Neutrophil (primary cell): Measurements from ENCODE around the gene FOXI3.

Experiments
- H3K27ac ChIP-seq: fragments of 200-600 bp; sonication (generic); 2 replicates; pipeline ENCODE4 v1.5.1; 2016; ENCODE audit warnings: mild to moderate bottlenecking, moderate library complexity
- H3K27me3 ChIP-seq: fragments of 200-600 bp; sonication (generic); 2 replicates; pipeline ENCODE4 v1.6.0; 2016; ENCODE audit warnings: mild to moderate bottlenecking
- H3K36me3 ChIP-seq: fragments of 200-600 bp; sonication (generic); 2 replicates; pipeline ENCODE4 v1.5.1; 2017
- H3K4me1 ChIP-seq, 2 experiments: fragments of 200-600 bp in 1 of 2; sonication (generic) in 1 of 2; 1 replicate in 1 of 2; 2 replicates in 1 of 2; pipeline versions ENCODE4 v1.5.1 to v1.6.1; 2013 to 2016; ENCODE audit warnings: low read depth in 1 of 2, low read length in 1 of 2, mild to moderate bottlenecking in 1 of 2, moderate library complexity in 1 of 2; ENCODE audit not compliant: control insufficient read depth in 1 of 2, insufficient read depth in 1 of 2
- H3K4me3 ChIP-seq, 2 experiments: fragments of 200-600 bp in 1 of 2; sonication (generic) in 1 of 2; 1 replicate in 1 of 2; 2 replicates in 1 of 2; pipeline ENCODE4 v1.5.1; 2013 to 2016; ENCODE audit warnings: low read depth in 1 of 2, low read length in 1 of 2, mild to moderate bottlenecking in 1 of 2, moderate library complexity in 1 of 2
- H3K9me3 ChIP-seq: fragments of 200-600 bp; sonication (generic); 2 replicates; pipeline ENCODE4 v1.5.1; 2016
- TF ChIP-seq, protein P1 (sequence below): fragments of 200-600 bp; sonication (generic); IDR thresholded peaks from 2 replicates; pipeline ENCODE4 v1.5.1; 2016; ENCODE audit warnings: antibody characterized with exemption

The FOXI3 gene

DNA sequence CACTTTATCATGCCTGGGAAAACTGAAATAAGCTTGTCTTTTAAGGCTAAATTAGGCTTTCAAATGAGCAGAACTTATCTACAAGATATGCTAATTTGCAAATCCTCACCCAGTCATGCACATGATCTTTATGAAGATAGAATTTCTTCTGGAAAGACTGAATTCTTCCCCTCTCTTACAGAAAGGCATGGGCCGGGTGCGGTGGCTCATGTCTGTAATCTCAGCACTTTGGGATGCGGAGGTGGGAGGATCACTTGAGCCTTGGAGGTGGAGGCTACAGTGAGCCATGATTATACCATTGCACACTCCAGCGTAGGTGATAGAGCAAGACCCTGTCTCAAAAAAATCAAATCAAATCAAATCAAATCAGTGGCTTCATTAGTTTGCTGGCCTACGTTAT lies 11.7 kb upstream of the FOXI3 start:
- no peaks in the 10 kb centered on the region for H3K9me3 ChIP-seq
- no peak overlapping the region for H3K4me3 ChIP-seq
- H3K27ac ChIP-seq: no peak overlapping the region
- H3K36me3 ChIP-seq: no peaks in the 10 kb centered on the region
- no peaks in the 10 kb centered on the region for H3K4me1 ChIP-seq
- peaks cover 46% of the 10 kb centered on the region for H3K27me3 ChIP-seq
- TF ChIP-seq, protein P1, sequence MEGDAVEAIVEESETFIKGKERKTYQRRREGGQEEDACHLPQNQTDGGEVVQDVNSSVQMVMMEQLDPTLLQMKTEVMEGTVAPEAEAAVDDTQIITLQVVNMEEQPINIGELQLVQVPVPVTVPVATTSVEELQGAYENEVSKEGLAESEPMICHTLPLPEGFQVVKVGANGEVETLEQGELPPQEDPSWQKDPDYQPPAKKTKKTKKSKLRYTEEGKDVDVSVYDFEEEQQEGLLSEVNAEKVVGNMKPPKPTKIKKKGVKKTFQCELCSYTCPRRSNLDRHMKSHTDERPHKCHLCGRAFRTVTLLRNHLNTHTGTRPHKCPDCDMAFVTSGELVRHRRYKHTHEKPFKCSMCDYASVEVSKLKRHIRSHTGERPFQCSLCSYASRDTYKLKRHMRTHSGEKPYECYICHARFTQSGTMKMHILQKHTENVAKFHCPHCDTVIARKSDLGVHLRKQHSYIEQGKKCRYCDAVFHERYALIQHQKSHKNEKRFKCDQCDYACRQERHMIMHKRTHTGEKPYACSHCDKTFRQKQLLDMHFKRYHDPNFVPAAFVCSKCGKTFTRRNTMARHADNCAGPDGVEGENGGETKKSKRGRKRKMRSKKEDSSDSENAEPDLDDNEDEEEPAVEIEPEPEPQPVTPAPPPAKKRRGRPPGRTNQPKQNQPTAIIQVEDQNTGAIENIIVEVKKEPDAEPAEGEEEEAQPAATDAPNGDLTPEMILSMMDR: no peak

DNA sequence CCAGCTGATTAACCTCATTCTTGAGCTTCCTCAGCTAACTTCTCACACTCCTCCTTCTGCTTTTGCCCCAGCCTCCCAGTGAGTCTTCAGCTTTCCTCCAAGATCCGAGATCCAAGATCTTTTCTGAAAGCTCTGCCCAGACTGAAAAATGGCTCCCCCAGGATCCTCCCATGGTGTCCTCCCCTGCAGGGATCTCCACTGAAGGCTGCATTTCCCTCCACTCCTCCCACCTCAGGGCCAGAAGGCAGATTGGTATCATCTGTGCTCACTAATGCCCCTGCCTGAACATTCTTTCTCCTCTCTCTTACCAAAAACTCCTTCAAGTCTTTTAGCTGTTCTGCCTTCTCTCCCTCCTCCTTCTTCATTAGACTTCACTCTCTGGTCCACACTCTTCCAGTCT lies 6.1 kb upstream of the FOXI3 start:
- no peak overlapping the region for H3K4me3 ChIP-seq
- TF ChIP-seq, protein P1: no peak
- peaks cover 89% of the 10 kb centered on the region for H3K27me3 ChIP-seq
- no peaks in the 10 kb centered on the region for H3K4me1 ChIP-seq
- H3K36me3 ChIP-seq: no peaks in the 10 kb centered on the region
- no peaks in the 10 kb centered on the region for H3K9me3 ChIP-seq
- H3K27ac ChIP-seq: no peak overlapping the region

DNA sequence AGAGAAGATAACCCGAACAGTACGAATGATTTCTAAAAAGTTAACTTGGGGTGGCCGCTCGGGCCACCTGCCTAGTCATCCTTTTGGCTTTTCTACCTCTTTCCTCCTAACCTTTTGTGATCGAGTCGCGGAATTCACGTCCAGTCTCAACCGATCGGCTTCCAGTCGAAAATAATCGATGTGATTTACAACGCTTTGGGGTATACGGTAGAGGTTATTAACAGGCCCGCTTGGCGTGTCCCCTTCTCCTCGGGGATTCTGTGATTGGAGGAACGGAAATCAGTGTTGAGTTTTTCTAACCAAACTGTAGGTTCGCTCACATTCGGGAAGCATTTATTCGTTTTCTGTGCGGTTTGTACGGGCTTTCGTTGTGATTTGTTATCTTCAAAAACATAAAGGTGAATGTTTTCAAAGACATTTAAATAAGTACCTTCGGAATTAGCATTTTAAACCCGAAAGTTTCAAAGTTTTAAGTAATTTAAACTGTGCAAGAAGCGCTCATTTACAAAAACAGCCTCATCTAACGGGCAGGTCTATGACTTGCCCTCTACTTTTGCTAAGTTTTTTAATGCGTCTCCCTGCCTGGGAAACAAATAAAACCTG lies 588 bp upstream of the FOXI3 start:
- Histone ChIP-seq H3K4me3 (no peak overlapping the region), H3K27me3 (peaks cover 98% of the 10 kb centered on the region), H3K9me3 (no peaks in the 10 kb centered on the region), H3K4me1 (no peaks in the 10 kb centered on the region), H3K36me3 (no peaks in the 10 kb centered on the region), H3K27ac (no peak overlapping the region)
- TF ChIP-seq, protein P1: no peak

DNA sequence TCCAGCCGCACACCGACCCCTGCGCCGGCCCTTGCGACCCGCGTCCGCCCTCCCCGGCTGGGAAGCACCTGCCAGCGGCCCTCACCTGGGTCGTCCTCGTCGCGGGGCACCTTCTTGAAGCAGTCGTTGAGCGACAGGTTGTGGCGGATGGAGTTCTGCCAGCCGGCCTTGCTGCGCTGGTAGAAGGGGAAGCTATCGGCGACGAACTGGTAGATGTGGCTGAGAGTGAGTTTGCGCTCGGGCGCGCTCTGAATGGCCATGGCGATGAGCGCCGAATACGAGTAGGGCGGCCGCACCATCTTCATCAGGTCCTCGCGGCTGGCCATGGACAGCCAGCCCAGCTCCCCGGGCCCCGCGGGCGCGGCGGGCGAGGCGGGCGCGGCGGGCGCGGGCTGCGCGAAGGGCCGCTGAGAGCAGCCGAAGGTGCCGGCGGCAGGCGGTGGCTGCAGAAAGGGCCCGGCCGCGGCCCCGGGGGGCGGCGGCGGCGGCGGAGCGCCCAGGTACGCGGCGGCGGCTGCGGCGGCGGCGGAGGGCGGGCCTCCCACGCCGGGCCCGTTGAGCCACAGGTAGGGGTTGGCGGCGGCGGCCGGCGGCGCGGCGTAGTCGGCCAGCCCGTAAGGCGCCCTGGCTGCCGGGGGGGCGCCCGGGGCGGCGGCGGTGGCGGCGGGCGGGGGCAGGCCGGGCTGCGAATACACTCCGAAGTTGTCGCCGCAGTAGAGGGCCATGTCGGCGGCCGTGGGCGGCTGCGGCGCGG lies 505 bp downstream of the FOXI3 start:
- Histone ChIP-seq H3K4me1 (no peaks in the 10 kb centered on the region), H3K4me3 (no peak overlapping the region), H3K27ac (no peak overlapping the region), H3K9me3 (no peaks in the 10 kb centered on the region), H3K27me3 (peaks cover 98% of the 10 kb centered on the region), H3K36me3 (no peaks in the 10 kb centered on the region)
- TF ChIP-seq, protein P1: no peak

DNA sequence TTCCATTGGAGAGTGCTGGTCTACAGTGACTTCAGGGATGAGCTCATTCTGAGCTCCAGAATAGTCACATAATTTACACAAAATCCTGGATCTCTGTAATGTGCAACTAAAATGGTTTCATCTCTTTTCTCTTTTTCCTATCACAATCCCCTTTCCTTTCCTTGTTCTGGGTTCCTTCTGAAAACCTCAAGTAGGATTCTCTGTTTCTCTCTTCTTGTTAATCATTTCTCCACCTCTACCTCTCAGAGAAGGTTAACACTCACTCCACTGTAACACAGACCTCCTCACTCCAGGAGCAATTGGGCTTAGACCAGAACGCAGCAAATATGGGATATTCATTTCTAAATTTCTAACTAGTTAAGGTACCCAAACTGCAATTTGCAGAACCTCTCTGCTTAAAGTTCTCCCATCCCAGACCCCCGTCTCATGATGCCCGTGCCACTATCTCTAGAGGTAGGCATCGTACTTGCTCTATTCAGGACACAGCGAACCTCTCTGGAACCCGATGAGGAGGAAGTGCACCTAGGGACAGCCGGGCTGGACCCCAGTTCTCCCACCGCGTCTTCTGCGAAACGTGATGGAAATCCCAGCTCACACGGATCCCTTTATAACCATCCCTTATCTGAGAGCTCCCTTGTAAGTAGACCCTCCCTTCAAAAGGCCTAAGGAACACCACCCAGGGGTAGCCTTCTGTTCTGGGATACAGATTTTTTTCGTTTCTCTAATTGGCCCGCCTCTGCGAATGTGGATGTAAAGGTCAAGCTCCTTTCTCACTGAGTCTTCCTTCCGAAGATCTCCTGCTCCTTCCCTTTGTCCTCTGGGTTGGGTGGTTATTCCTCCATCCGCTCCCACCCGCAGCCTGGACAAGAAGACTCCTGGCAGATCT lies 1.3 kb downstream of the FOXI3 start:
- H3K27me3 ChIP-seq: peaks cover 97% of the 10 kb centered on the region
- no peaks in the 10 kb centered on the region for H3K9me3 ChIP-seq
- no peak overlapping the region for H3K27ac ChIP-seq

More for the DNA sequence above, 1.3 kb downstream of the FOXI3 start:
- H3K4me3 ChIP-seq: no peak overlapping the region
- TF ChIP-seq, protein P1: no peak
- no peaks in the 10 kb centered on the region for H3K4me1 ChIP-seq
- no peaks in the 10 kb centered on the region for H3K36me3 ChIP-seq
